Duodenal mucosa (tissue), 2 donors: Measurements from ENCODE around the gene MATN3.

Experiments used
- H3K27ac ChIP-seq: one replicate; pipeline ENCODE4 v1.7.0; 2013; ENCODE audit warnings: low read depth, low read length
- H3K27me3 ChIP-seq, 2 donors: one replicate each; pipeline ENCODE4 v1.7.0; 2013; ENCODE audit warnings: low read length in 2 of 2, control low read depth in 1 of 2; ENCODE audit not compliant: insufficient read depth in 2 of 2, control insufficient read depth in 1 of 2
- H3K36me3 ChIP-seq, 2 donors: one replicate each; pipeline ENCODE4 v1.7.0; 2013; ENCODE audit warnings: low read length in 2 of 2, control low read depth in 1 of 2; ENCODE audit not compliant: insufficient read depth in 2 of 2, control insufficient read depth in 1 of 2
- H3K4me1 ChIP-seq, 2 donors: one replicate each; pipeline ENCODE4 v1.7.0; 2013; ENCODE audit warnings: low read length in 2 of 2, control low read depth in 1 of 2; ENCODE audit not compliant: insufficient read depth in 2 of 2, control insufficient read depth in 1 of 2
- H3K4me3 ChIP-seq, 2 donors: one replicate each; pipeline ENCODE4 v1.7.0; 2013; ENCODE audit warnings: low read length in 2 of 2, low read depth in 1 of 2
- H3K9ac ChIP-seq, 2 donors: one replicate each; pipeline ENCODE4 v1.7.0; 2013; ENCODE audit warnings: low read length in 2 of 2, low read depth in 1 of 2
- H3K9me3 ChIP-seq, 2 donors: one replicate each; pipeline ENCODE4 v1.7.0; 2013; ENCODE audit warnings: low read length in 2 of 2, control low read depth in 1 of 2; ENCODE audit not compliant: control insufficient read depth in 1 of 2

The MATN3 gene

DNA sequence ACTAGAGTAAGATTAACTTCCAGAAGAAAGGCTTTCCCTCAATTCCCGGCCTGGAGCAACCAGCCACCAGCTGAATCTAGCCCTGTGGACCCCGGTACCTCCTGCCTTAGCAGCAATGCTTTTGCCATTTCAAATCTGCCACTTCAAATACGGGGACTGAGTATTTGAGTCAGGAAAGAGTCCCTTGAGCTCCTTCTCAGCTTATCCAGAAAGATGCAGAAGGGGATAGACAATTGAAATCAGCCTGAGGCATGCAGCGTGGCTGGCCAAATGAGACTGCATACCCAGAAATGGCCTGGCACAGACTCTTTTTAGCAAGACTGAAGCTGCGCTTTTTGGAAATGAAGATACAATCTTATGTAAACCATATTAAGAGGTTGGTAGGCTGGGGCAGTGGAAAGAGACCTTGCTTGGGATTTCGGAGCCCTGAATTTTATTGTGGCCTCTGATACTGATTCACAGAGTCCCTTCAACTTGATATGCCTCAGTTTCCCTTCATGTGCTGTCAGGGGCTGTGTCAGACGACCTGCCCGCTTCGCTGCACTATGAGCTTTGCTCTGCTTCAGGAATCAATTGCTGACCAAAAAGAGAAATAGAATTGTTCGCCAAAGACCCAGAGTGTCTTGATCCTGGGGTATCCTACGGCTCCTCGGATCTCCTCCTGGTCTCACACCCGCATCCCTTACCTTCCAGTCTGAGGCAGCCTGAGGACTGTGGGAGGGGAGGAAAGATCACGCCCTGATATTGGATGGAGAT is 1.0 kb downstream of the MATN3 start:
- Histone ChIP-seq H3K27me3 (peaks cover 22 to 23% of the 10 kb centered on the region in 2 donors), H3K4me3 (no peak overlapping the region), H3K36me3 (no peaks in the 10 kb centered on the region), H3K9ac (no peak overlapping the region), H3K9me3 (no peaks in the 10 kb centered on the region), H3K27ac (no peak overlapping the region), H3K4me1 (peaks cover 0 to 11% of the 10 kb centered on the region in 2 donors)

DNA sequence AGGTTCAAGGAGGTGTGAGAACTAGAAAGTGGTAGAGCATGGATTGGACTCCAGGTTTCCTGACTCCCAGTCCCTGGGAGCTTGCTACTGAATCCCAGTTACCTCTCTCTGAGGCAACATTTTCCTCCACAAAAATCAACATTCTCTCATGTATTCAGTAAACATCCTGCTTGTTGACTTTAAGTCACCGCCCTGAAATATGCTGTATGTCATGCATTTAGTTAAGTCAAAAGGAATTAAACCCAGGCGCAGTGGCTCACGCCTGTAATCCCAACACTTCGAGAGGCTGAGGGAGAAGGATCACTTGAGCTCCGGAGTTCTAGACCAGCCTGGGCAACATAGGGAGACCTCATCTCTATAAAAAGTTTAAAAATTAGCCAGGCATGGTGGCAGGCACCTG is 3.8 kb downstream of the MATN3 start:
- peaks cover 0 to 11% of the 10 kb centered on the region in 2 donors for H3K4me1 ChIP-seq
- H3K27me3 ChIP-seq = peaks cover 19 to 23% of the 10 kb centered on the region in 2 donors
- H3K9me3 ChIP-seq = no peaks in the 10 kb centered on the region
- no peak overlapping the region for H3K9ac ChIP-seq
- H3K27ac ChIP-seq = no peak overlapping the region
- no peak overlapping the region for H3K4me3 ChIP-seq
- H3K36me3 ChIP-seq = no peaks in the 10 kb centered on the region

DNA sequence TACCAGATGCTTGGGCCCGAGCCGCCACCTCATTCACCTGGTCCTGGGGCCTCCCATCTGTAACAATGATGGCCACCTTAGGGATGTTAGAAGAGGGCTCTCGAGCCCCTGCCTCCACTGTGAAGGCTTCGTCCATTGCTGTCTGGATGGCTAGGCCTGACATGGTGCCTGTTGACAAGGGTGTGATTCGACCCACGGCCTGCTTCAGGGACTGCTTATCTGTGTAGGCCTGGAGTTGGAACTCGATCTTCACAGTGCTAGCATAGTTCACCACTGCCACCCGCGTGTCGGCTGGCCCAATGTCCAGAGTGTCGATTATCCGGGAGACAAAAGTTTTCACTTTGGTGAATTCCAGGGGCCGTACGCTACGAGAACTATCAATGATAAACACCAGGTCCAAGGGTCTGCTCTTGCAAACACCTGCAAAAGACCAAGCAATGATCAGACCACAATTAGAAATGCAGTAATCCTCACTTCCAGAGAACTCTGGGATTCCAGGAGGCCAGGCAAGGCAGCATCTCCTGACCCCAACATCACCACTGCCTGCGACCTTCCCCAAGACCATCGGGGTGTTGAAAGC is 6.5 kb downstream of the MATN3 start:
- Histone ChIP-seq H3K9me3 (no peaks in the 10 kb centered on the region), H3K36me3 (no peaks in the 10 kb centered on the region), H3K9ac (no peak overlapping the region), H3K27ac (no peak overlapping the region), H3K4me1 (no peaks in the 10 kb centered on the region), H3K4me3 (no peak overlapping the region), H3K27me3 (peaks cover 7 to 10% of the 10 kb centered on the region in 2 donors)

DNA sequence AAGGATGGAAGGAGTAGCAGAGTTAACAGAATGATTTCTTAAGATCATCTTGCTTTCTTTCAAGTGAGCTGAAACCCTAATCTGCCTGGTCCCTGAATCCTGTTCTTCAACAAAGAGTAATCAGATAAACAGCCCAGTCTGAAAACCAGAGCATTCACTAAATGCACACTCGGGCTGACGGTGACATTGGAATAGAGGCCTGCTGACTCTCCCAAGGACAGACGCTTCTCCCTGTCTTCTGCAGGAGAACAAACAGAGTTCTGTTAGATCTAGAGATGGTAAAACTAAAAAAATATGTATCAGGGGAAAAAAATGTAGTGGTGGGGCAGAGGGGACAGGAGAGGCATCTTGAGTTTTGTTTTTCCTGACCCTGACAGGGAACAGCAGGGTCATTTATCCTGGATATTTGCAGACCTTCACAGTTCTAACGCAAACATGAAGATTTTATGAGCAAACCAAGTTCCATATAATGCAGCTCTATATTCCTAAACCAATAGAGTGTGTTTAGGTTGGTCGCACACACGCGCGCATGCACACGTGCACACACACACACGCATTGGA is 7.3 kb downstream of the MATN3 start:
- Histone ChIP-seq H3K9me3 (no peaks in the 10 kb centered on the region), H3K27me3 (peaks cover 2 to 6% of the 10 kb centered on the region in 2 donors), H3K9ac (no peak overlapping the region), H3K36me3 (no peaks in the 10 kb centered on the region), H3K4me1 (no peaks in the 10 kb centered on the region), H3K4me3 (no peak overlapping the region), H3K27ac (no peak overlapping the region)

DNA sequence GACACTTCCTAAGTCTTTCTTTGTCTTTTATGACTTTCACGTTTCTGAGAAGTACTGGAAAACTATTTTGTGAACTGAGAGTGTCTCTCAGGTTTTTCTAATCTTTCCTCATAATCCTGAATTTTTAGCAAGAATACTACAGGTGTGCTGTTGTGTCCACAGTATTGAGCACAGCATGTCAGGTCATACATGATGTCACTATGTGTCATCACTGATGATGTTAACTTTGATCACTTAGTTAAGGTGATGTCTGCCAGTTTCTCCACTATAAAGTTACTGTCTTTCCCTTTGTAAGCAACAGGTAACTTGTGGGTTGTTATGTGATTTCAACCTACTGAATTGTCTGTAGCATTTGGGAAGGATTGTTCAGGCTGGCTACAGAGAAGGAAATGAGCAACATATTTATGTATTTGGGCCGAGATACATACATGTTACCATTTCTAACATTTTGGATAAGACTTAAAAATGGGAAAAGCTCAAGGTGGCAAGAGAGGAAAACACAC is 11.1 kb downstream of the MATN3 start:
- Histone ChIP-seq H3K4me1 (no peaks in the 10 kb centered on the region), H3K27ac (no peak overlapping the region), H3K9me3 (no peaks in the 10 kb centered on the region), H3K9ac (no peak overlapping the region), H3K27me3 (peaks cover 0 to 3% of the 10 kb centered on the region in 2 donors), H3K36me3 (no peaks in the 10 kb centered on the region), H3K4me3 (no peak overlapping the region)

DNA sequence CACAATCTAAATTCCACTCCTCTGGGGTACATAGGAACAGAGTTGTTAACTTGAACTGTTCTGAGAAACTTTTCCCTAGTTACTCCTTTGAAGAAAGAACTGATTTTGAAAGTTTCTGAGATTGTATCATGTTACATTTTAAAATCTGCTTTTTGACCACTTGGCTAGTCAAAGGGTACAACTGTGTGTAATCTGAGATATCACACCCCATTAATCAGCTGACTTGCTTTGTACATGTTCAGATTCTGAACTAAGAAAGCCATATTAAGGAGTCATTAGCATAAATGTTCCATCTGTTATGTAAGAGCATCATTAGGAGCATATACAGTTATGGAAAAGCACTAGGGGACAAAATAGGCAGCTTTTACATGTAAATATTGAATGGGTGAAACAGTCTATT is 18.7 kb downstream of the MATN3 start:
- peaks cover 8 to 11% of the 10 kb centered on the region in 2 donors for H3K4me1 ChIP-seq

DNA sequence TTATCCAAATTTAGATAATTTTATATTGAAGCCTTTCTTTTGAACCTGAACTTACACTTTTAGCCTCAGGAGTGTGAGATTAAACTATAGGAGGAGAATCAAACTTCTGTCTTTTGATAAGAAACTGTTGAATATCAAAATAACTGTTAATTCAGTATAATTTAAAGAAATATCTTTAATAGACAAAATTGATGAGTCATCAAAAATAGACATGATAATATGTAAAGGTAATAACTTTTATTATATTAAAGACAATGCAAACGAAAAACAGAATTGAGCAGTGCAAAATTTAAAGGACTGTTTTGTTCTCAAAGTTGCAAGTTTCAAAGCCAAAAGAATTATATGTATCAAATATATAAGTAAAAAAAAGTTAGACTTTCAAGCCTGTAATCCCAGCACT is 20.6 kb downstream of the MATN3 start:
- no peaks in the 10 kb centered on the region for H3K36me3 ChIP-seq
- H3K27ac ChIP-seq = no peak overlapping the region
- no peak overlapping the region for H3K9ac ChIP-seq
- H3K9me3 ChIP-seq = no peaks in the 10 kb centered on the region
- H3K27me3 ChIP-seq = peaks cover 0 to 3% of the 10 kb centered on the region in 2 donors
- no peak overlapping the region for H3K4me3 ChIP-seq
- H3K4me1 ChIP-seq = peaks cover 8 to 11% of the 10 kb centered on the region in 2 donors

More for the DNA sequence above, 18.7 kb downstream of the MATN3 start:
- no peaks in the 10 kb centered on the region for H3K9me3 ChIP-seq
- no peaks in the 10 kb centered on the region for H3K36me3 ChIP-seq
- no peak overlapping the region for H3K4me3 ChIP-seq
- peaks cover 0 to 3% of the 10 kb centered on the region in 2 donors for H3K27me3 ChIP-seq
- no peak overlapping the region for H3K27ac ChIP-seq
- H3K9ac ChIP-seq = no peak overlapping the region

DNA sequence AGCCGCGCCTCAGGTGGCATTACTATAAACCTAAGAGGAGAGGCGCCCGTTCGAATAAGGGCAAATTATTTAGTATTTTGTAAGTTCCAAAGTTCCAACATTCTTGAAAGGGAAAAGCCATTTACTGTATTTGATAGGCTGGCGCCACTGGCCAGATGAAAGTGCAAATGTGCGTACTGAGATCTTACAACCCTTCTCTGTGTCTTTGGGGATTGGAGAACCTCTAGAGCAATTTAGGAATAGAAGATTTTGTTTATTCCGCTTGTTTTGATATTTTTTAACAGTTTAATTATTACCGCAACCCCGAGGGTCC is 22.1 kb downstream of the MATN3 start:
- Histone ChIP-seq H3K27me3 (peaks cover 0 to 3% of the 10 kb centered on the region in 2 donors), H3K9ac (peak overlapping the region in 1 of 2 donors; percentile 65), H3K27ac (no peak overlapping the region), H3K36me3 (no peaks in the 10 kb centered on the region), H3K9me3 (no peaks in the 10 kb centered on the region), H3K4me3 (peak overlapping the region; percentile 92 to 93), H3K4me1 (peaks cover 8 to 11% of the 10 kb centered on the region in 2 donors)

DNA sequence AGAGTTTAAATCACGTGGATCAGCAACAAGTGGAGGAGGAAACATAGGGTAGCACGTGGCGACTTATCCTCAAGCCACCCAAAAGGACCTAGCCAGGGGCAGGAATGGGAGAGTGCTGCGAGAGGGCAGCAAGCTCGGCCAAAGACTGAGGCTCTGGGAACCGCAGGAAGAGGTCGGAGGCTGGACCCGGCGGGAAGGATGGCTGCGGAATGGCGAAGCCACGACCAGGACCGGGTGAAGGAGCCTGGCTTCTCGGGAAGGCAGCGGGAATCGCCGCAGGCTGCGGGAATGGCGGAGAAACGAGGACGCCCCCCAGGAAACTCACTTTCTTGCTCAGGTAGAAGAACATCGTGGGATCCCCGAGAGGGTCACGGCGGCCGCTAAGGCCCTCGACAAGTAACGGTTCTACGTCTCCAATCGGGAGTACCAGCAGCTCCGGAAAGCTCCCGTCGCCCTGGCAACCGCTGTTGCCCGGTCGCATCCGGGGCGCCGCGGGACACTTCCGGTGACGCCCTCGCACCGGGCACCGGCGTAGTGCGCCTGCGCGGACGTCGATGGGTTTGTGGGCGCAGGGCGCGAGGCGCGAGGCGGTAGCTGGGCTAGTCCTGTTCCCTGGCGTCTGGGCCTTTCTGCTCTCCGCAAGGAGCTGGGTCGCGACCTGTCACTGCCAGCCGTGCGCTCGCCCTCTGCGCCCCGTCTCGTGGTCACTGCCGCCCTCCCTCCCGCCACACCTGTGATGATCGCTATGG is 22.6 kb downstream of the MATN3 start, which contains the start of gene WDR35:
Gene WDR35 (minus strand): TSS at position 439 of the 749 bp plus-strand sequence. CDS start 90 bp downstream, at position 349.
- H3K27me3 ChIP-seq = peaks cover 0 to 3% of the 10 kb centered on the region in 2 donors
- H3K9me3 ChIP-seq = no peaks in the 10 kb centered on the region
- H3K4me3 ChIP-seq = peak within 1 kb of the TSS; percentile 92 to 93
- peaks cover 8 to 11% of the 10 kb centered on the region in 2 donors for H3K4me1 ChIP-seq
- H3K9ac ChIP-seq = peak within 1 kb of the TSS; percentile 55 to 65
- no peak within 1 kb of the TSS for H3K27ac ChIP-seq
- no peaks in the 10 kb centered on the region for H3K36me3 ChIP-seq

DNA sequence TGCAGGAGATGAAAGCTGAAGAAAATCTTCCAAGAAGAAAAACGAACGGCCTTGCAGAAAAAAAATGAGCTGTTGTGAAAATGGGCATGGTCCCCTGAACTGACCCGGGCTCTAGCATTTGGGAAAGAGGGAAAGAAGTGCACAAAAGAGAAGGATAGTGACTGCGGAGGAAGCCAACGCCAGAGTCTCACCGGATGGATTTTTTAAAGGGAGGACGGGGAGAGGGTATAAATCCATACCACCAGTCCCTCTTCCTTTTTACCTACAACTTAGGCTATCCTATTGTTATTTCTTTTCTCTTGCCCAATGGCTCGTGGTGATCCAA is 23.2 kb downstream of the MATN3 start:
- no peaks in the 10 kb centered on the region for H3K36me3 ChIP-seq
- H3K4me1 ChIP-seq = peaks cover 8 to 11% of the 10 kb centered on the region in 2 donors
- no peak overlapping the region for H3K27ac ChIP-seq
- no peaks in the 10 kb centered on the region for H3K9me3 ChIP-seq
- peak overlapping the region; percentile 92 to 93 for H3K4me3 ChIP-seq
- peak overlapping the region; percentile 55 to 65 for H3K9ac ChIP-seq
- peaks cover 0 to 3% of the 10 kb centered on the region in 2 donors for H3K27me3 ChIP-seq
